Smooth muscle cell (in vitro differentiated cells): ENCODE results near the gene ADGRB3. TPM values are rescaled to one million over a fixed set of nuclear protein-coding genes. Genes with fewer than 3 reads are reported as not detected.

Experiments used
- DNase-seq: peaks from one replicate; lab custom pipeline; 2025; ENCODE audit not compliant: unreplicated experiment; lab: John Stamatoyannopoulos, UW
- H2AFZ ChIP-seq: fragments of 200-600 bp; sonication (generic); 2 replicates; pipeline ENCODE4 v1.6.0; 2016; ENCODE audit warnings: antibody characterized with exemption, low read depth, mild to moderate bottlenecking
- H3F3A ChIP-seq: fragments of 200-600 bp; sonication (generic); 2 replicates; pipeline ENCODE4 v1.6.0; 2017; ENCODE audit warnings: antibody characterized with exemption, low read depth
- H3K27ac ChIP-seq: fragments of 200-600 bp; sonication (generic); 2 replicates; pipeline ENCODE4 v1.5.1; 2016; ENCODE audit warnings: low read depth, mild to moderate bottlenecking
- H3K27me3 ChIP-seq: fragments of 200-600 bp; sonication (generic); 2 replicates; pipeline ENCODE4 v1.6.1; 2016; ENCODE audit warnings: low read depth, mild to moderate bottlenecking
- H3K36me3 ChIP-seq: fragments of 200-600 bp; sonication (generic); 2 replicates; pipeline ENCODE4 v1.5.1; 2016; ENCODE audit warnings: low read depth
- H3K4me1 ChIP-seq: fragments of 200-600 bp; sonication (generic); 2 replicates; pipeline ENCODE4 v1.5.1; 2016; ENCODE audit warnings: low read depth
- H3K4me2 ChIP-seq: fragments of 200-600 bp; sonication (generic); 2 replicates; pipeline ENCODE4 v1.6.0; 2016; ENCODE audit warnings: mild to moderate bottlenecking
- H3K4me3 ChIP-seq: fragments of 200-600 bp; sonication (generic); 2 replicates; pipeline ENCODE4 v1.5.1; 2016; ENCODE audit warnings: mild to moderate bottlenecking
- H3K79me2 ChIP-seq: fragments of 200-600 bp; sonication (generic); 2 replicates; pipeline ENCODE4 v1.6.0; 2016; ENCODE audit warnings: low read depth, mild to moderate bottlenecking
- H3K9ac ChIP-seq: fragments of 200-600 bp; sonication (generic); 2 replicates; pipeline ENCODE4 v1.6.0; 2016; ENCODE audit warnings: low read depth
- H3K9me3 ChIP-seq: fragments of 200-600 bp; sonication (generic); replicated peaks from 2 replicates; pipeline ENCODE4 v1.5.1; 2016; ENCODE audit warnings: low read depth
- H4K20me1 ChIP-seq: fragments of 200-600 bp; sonication (generic); 2 replicates; pipeline ENCODE4 v1.6.0; 2016; ENCODE audit warnings: low read depth
- CTCF ChIP-seq: fragments of 200-600 bp; sonication (generic); IDR thresholded peaks from 2 replicates; pipeline ENCODE4 v1.5.1; 2017; ENCODE audit warnings: borderline replicate concordance, mild to moderate bottlenecking, antibody characterized with exemption; ENCODE audit not compliant: insufficient read depth, poor library complexity, severe bottlenecking
- WGBS: methylation state at CpG from one replicate; pipeline ENCODE4 v1.1.7; 2016; ENCODE audit warnings: low lambda C conversion rate; 5-methylcytosine and 5-hydroxymethylcytosine counted together
- polyA plus RNA-seq: library from polyadenylated mRNA; unstranded; fragments of >200 nt; fragmentation: Nextera tagmentation; extraction: Ambion mirVana; gene quantifications from 2 replicates; pipeline ENCODE4 v1.2.1, GENCODE V29; 2016
- total RNA-seq: library from RNA; depleted of rRNA; stranded (reverse); fragments of >200 nt; gene quantifications from 2 replicates; pipeline ENCODE4 v1.2.3, GENCODE V29; 2014

ADGRB3 gene
- total and polyA plus RNA-seq, 2 experiments from 2014 or later: 0.34 to 0.63 TPM

GRCh38 chr6:69138893-69139494 is 503.9 kb downstream of the ADGRB3 start:
- Histone ChIP-seq H2AFZ (no peak overlapping the region), H3K27me3 (no peaks in the 10 kb centered on the region), H3K79me2 (no peaks in the 10 kb centered on the region), H3K4me1 (no peaks in the 10 kb centered on the region), H4K20me1 (no peaks in the 10 kb centered on the region), H3K27ac (no peak overlapping the region), H3K4me2 (no peak overlapping the region), H3K9me3 (no peaks in the 10 kb centered on the region), H3F3A (no peaks in the 10 kb centered on the region), H3K9ac (no peak overlapping the region), H3K4me3 (no peak overlapping the region), H3K36me3 (no peaks in the 10 kb centered on the region)
- TF ChIP-seq CTCF: no peak
- DNase-seq: no peak
- 95% methylated on average over 4 of the region's 4 CpGs for WGBS

- H3K4me3 ChIP-seq: no peak overlapping the region
- no peak overlapping the region for H3K9ac ChIP-seq
- WGBS: 78% methylated on average over 6 of the region's 6 CpGs
These were observed 510.0 kb downstream of the ADGRB3 start for GRCh38 chr6:69145062-69145461.

GRCh38 chr6:69146385-69146784 is 511.3 kb downstream of the ADGRB3 start:
- Histone ChIP-seq H3K27ac (no peak overlapping the region), H2AFZ (no peak overlapping the region), H4K20me1 (no peaks in the 10 kb centered on the region), H3K27me3 (no peaks in the 10 kb centered on the region), H3K4me1 (no peaks in the 10 kb centered on the region), H3K4me2 (no peak overlapping the region), H3K4me3 (no peak overlapping the region), H3K9ac (no peak overlapping the region), H3K36me3 (no peaks in the 10 kb centered on the region), H3F3A (no peaks in the 10 kb centered on the region), H3K79me2 (no peaks in the 10 kb centered on the region), H3K9me3 (no peaks in the 10 kb centered on the region)
- DNase-seq: no peak
- 94% methylated on average over 1 of the region's 1 CpG for WGBS
- no peak for TF ChIP-seq CTCF

More at GRCh38 chr6:69145062-69145461, 510.0 kb downstream of the ADGRB3 start:
- H3K27ac ChIP-seq: no peak overlapping the region
- no peaks in the 10 kb centered on the region for H3K79me2 ChIP-seq
- H3F3A ChIP-seq: no peaks in the 10 kb centered on the region
- no peaks in the 10 kb centered on the region for H3K9me3 ChIP-seq
- no peaks in the 10 kb centered on the region for H3K4me1 ChIP-seq
- no peaks in the 10 kb centered on the region for H3K36me3 ChIP-seq
- no peak for TF ChIP-seq CTCF
- no peaks in the 10 kb centered on the region for H4K20me1 ChIP-seq
- no peak overlapping the region for H2AFZ ChIP-seq
- no peak overlapping the region for H3K4me2 ChIP-seq
- no peak for DNase-seq
- H3K27me3 ChIP-seq: no peaks in the 10 kb centered on the region

- H3K79me2 ChIP-seq: no peaks in the 10 kb centered on the region
- H3K9ac ChIP-seq: no peak overlapping the region
- WGBS: 98% methylated on average over 1 of the region's 1 CpG
- H3K36me3 ChIP-seq: no peaks in the 10 kb centered on the region
- peak overlapping the region; percentile 15 for H2AFZ ChIP-seq
- no peak overlapping the region for H3K4me3 ChIP-seq
- H3K9me3 ChIP-seq: no peaks in the 10 kb centered on the region
- H3K4me1 ChIP-seq: no peaks in the 10 kb centered on the region
- DNase-seq: no peak
- H3F3A ChIP-seq: no peaks in the 10 kb centered on the region
- no peak overlapping the region for H3K4me2 ChIP-seq
- no peak overlapping the region for H3K27ac ChIP-seq
- no peaks in the 10 kb centered on the region for H3K27me3 ChIP-seq
- H4K20me1 ChIP-seq: no peaks in the 10 kb centered on the region
- TF ChIP-seq CTCF: no peak
These were observed 520.4 kb downstream of the ADGRB3 start for GRCh38 chr6:69155467-69155866.
